ENCODE measurements around the gene HEXD.

- TF ChIP-seq POLR2A (IDR thresholded peaks at IDR 0.05): no peak
- no peak for TF ChIP-seq CTCF (IDR thresholded peaks at IDR 0.05)
- TF ChIP-seq POLR2AphosphoS5 (IDR thresholded peaks at IDR 0.05; ENCODE audit: insufficient read depth in 1 of 2, low read depth in 1 of 2): no peak
Observed at GRCh38 chr17:82373731-82374625, 44.2 kb upstream of the HEXD start.

All from vagina (tissue), 2 donors.